GM18870 (cell line): ENCODE data around the gene HCFC1R1.
A peak's percentile ranks its signal among the peaks of the same experiment; 100 is the strongest.
"Not testable (repeated sequence)": the region's sequence is repeated elsewhere in the genome, so short reads cannot be mapped to it uniquely, and the experiment has no call there.

ENCODE experiments used
- ATAC-seq: cut with Tn5 transposase; IDR thresholded peaks from one replicate; pipeline ENCODE4 v1.9.1; 2021; ENCODE audit warnings: moderate library complexity; ENCODE audit not compliant: unreplicated experiment

Gene HCFC1R1

GRCh38 chr16:3023669-3024478 is at the start of gene HCFC1R1, which contains the start of gene THOC6:
Gene HCFC1R1, minus strand, starts transcription at chr16:3023942. Its CDS starts 1 bp downstream, at chr16:3023941.
Gene THOC6, plus strand, starts transcription at chr16:3024035. Its CDS starts 292 bp downstream, at chr16:3024327.
- ATAC-seq: peak; percentile 66

GRCh38 chr16:3073448-3073847 is 49.7 kb upstream of the HCFC1R1 start:
- no peak for ATAC-seq

GRCh38 chr16:3072576-3073263 is 49.0 kb upstream of the HCFC1R1 start:
- ATAC-seq: not testable (repeated sequence)

GRCh38 chr16:3072148-3072547 is 48.4 kb upstream of the HCFC1R1 start:
- not testable (repeated sequence) for ATAC-seq

- no peak for ATAC-seq
These were observed 47.9 kb upstream of the HCFC1R1 start for GRCh38 chr16:3071655-3072054.

GRCh38 chr16:3070608-3071111 is 46.9 kb upstream of the HCFC1R1 start:
- no peak for ATAC-seq

GRCh38 chr16:3069146-3069545 is 45.4 kb upstream of the HCFC1R1 start:
- not testable (repeated sequence) for ATAC-seq

- no peak for ATAC-seq
These were observed 44.7 kb upstream of the HCFC1R1 start for GRCh38 chr16:3068487-3068886.

- no peak for ATAC-seq
These were observed 42.7 kb upstream of the HCFC1R1 start for GRCh38 chr16:3066440-3066748.

GRCh38 chr16:3065742-3066439 is 42.1 kb upstream of the HCFC1R1 start:
- ATAC-seq: no peak

- ATAC-seq: no peak
These were observed 41.5 kb upstream of the HCFC1R1 start, which contains the start of gene IL32 for GRCh38 chr16:3065069-3065741. Gene IL32, plus strand, starts transcription at chr16:3065640. Its CDS starts 172 bp downstream, at chr16:3065812.

- no peak for ATAC-seq
These were observed 40.1 kb upstream of the HCFC1R1 start for GRCh38 chr16:3063625-3064386.

- ATAC-seq: no peak
These were observed 38.8 kb upstream of the HCFC1R1 start for GRCh38 chr16:3062553-3062952.

GRCh38 chr16:3060339-3061127 is 36.8 kb upstream of the HCFC1R1 start:
- ATAC-seq: no peak

- no peak for ATAC-seq
These were observed 36.0 kb upstream of the HCFC1R1 start for GRCh38 chr16:3059723-3060242.

- ATAC-seq: no peak
These were observed 35.4 kb upstream of the HCFC1R1 start for GRCh38 chr16:3059041-3059722.

GRCh38 chr16:3058139-3059030 is 34.6 kb upstream of the HCFC1R1 start:
- no peak for ATAC-seq
